NCI-H1048 (cell line): Measurements from ENCODE around the gene ICOSLG.
"Not testable (repeated sequence)": the region's sequence is repeated elsewhere in the genome, so short reads cannot be mapped to it uniquely, and the experiment has no call there.

Experiments
- DNase-seq: peaks from one replicate; lab custom pipeline; 2025; lab: John Stamatoyannopoulos, UW

ICOSLG gene

DNA sequence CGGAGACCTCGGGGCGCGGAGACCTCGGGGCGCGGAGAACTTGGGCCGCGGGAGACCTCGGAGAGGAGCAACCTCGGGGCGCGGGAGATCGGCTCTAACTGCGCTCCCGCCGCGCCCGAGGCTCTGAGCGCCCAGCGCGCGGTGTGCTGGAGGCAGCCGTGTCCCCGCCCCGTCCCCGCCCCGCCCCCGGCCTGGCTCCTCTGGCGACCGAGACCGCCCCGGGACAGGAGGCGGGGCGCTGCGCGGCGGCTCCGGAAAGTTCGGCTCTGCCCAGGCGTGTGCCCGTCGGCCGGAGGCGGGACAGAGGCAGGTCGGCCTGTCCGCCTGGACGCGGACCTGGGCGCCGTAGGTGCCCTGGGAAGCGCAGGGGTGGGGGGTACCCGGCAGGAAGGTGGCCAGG lies at the start of gene ICOSLG:
Gene ICOSLG (minus strand): TSS at position 102 of the 400 bp plus-strand sequence. CDS start 126 bp downstream, outside the sequence.
- DNase-seq, result not testable (repeated sequence)

DNA sequence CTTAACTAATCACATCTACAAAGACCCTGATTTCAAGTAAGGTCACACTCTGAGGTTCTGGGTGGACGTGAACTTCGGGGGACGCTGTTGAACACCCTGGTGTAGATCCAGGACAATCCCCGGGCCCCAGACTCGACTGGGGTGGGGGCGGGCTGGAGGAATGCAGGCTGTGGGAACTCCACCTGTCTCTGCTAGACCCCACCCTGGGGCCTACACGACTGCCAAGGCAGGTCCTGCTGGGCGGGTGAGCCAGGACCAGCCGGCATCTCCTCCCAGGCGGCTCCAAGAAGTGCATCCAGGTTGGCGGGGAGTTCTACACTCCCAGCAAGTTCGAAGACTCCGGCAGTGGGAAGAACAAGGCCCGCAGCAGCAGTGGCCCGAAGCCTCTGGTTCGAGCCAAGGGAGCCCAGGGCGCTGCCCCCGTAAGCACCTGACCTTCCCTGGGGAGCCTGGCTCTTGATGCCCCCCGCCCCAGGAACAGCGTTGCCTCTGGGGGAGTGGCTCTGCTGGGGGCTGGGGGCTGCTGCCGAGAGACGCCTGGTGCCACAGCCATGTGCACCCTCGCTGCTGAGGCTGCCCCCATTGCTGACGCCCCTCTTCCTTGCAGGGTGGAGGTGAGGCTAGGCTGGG lies 48.8 kb upstream of the ICOSLG start:
- DNase-seq, result no peak

DNA sequence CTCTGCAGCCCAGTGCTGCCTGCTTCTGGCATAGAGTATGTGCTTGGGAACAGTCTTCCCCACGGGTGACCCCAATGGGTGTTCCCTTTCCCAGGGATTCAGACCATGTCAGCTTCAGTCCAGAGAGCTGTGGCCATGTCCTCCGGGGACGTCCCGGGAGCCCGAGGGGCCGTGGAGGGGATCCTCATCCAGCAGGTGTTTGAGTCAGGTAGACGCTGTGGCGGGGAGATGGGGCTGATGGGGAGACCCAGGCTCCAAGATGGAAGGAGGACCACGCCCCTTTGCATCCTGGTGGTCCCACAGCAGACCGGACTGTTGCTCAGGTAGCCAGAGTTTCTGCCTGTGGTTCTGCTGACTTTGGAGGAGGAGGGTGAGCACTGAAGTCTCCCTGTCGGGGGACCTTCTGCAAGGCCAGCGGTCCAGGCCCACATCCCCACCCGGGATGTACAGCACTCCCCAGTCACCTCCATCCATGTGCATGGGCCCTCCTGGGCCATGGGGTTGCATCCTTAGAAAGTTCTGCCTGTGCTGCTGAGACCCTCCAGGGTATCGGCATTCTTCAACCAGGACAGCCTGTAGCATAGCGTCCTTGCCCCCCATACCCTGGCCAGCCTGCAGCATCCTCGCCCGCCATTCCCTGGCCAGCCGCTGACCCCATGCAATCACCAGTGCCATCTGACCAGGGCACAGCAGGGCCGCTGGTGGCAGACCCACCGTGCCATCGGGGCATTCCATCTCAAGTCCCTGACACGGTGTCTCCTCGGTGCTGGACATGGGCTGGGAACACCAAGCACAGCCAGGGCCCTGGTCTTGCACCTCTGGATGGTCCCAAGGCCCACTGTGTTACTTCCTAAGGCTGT lies 47.7 kb upstream of the ICOSLG start:
- DNase-seq, result no peak

- DNase-seq, result no peak
These were observed 46.2 kb upstream of the ICOSLG start for GRCh38 chr21:44286716-44287632.

DNA sequence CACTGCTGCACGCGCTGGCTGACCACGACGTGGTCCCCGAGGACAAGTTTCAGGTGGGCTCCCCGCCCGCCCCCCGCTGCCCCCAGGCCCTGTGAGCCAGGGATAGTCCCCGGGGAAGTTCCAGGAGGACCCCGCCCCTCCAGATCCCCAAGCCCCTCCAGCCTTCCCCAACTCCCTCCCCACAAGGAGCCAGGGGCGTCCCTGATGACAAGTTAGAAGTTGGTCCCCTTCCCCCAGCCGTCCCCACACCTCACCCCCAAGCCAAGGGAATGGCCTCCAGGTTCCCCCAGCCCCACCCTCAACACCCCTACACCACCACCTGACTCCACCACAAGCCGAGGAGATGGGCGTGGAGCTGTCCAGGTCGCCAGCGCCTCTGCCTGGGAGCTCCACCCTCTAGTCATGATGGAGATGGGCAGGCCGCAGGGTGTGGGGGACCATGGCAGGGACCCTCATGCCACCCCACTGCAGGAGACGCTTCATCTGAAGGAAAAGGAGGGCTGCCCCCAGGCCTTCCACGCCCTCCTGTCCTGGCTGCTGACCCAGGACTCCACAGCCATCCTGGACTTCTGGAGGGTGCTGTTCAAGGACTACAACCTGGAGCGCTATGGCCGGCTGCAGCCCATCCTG lies 45.5 kb upstream of the ICOSLG start:
- DNase-seq, result no peak

- no peak for DNase-seq
These were observed 44.6 kb upstream of the ICOSLG start, which contains the start of gene AIRE for GRCh38 chr21:44285138-44285992. TSS of gene AIRE (plus strand) at chr21:44285876. CDS start at chr21:44286007, 131 bp downstream.

GRCh38 chr21:44283948-44284347 lies 43.2 kb upstream of the ICOSLG start:
- no peak for DNase-seq

DNA sequence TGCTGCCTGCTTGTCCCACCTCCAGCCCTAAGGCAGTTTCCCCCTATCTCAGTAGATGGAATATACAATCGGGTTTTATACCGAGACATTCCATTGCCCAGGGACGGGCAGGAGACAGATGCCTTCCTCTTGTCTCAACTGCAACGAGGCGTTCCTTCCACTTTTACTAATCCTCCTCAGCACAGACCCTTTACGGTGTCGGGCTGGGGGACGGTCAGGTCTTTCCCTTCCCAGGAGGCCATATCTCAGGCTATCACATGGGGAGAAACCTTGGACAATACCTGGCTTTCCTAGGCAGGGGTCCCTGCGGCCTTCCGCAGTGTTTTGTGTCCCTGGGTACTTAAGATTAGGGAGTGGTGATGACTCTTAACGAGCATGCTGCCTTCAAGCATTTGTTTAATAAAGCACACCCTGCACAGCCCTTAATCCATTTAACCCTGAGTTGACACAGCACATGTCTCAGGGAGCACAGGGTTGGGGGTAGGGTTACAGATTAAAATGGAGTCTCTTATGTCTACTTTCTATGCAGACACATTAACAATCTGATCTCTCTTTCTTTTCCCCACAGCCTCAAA lies 42.6 kb upstream of the ICOSLG start:
- DNase-seq, result not testable (repeated sequence)

DNA sequence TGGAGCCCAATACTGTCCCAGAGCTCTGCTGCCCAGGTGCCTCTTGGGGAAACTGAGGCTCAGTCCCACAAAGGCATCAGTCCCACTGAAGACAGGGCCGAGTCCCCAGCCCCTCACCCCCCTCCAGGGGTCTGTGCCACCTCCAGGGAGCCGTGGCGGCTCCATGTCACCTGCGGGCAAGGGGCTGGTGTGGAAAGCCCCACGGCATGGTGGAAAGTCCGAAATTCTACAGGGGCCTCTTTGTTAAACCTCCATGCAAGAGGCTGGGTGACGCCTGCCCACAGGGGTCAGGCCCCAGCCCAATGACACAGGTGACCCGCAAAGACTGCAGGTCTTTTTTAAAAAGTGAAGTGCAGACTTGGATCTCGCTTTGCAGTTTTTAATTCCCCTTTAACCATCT lies 41.6 kb upstream of the ICOSLG start:
- no peak for DNase-seq

DNA sequence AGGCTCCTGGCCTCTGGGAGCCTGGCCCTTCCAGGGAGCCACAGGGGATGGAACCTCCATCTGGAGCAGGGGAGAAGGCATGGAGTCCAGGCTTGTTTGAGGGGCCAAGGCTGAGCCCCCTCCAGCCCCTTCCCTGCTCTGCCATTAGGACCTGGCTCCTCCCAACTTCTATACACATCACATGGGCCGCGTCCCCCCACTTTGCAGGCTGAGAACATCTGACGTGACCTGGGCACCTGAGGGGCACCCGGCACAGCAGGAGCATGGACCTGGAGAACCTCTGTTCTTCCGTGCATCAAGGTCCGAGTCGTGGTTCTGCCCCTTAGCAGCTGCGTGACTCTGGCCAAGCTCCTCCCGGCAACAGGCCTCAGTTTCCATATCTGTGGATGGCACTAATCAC lies 41.1 kb upstream of the ICOSLG start:
- DNase-seq, result no peak

- DNase-seq, result no peak
These were observed 38.9 kb upstream of the ICOSLG start for GRCh38 chr21:44279354-44280260.

DNA sequence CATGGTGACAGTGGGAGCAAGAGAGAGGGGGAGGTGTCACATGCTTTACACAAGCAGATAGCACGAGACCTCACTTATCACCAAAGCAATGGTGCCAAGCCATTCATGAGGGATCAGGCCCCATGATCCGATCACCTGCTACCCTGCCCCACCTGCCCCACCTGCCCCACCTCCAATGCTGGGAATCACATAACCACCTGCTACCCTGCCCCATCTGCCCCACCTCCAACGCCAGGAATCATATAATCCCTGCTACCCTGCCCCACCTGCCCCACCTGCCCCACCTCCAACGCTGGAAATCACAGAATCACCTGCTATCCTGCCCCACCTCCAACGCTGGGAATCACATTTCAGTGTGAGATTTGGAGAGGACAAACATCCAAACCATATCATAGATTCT lies 34.3 kb upstream of the ICOSLG start:
- DNase-seq, result no peak

GRCh38 chr21:44273046-44273445 lies 32.3 kb upstream of the ICOSLG start:
- no peak for DNase-seq

- DNase-seq, result no peak
These were observed 31.6 kb upstream of the ICOSLG start for GRCh38 chr21:44272284-44272858.

DNA sequence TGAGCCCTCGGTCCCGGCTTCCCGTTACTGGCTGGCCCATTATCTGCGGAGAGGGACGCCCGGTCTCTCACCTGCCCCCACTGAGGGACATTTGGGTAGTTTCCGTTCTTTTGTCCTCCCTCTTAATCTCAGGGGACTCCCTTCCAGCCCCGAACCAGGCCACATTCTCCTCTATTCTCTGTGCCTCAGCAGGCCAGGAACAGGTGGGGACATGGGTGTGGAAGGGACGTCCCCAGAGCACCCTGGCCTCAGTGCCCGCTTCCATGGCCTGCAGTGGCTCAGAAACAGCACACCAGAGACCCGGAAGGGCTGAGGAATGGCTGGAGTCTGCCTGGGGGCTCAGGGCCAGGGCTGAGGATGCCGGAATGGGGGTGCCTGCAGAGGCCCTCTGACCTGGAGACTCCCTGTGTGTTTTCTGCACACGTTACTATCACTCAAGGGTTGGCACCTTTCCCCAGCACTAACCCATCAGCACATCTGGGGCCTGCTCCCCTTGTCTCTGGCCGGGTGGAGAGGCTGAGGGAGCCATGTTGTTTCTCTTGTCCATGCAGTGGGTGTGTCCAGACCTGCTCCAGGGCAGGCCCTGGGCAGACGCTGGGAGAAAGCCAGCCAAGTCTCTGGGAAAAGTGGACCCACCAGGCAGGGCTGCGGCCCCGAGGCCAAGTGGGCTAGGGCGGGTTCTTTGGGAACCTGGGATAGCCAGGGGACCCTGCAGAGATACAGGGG lies 31.0 kb upstream of the ICOSLG start:
- DNase-seq, result no peak

DNA sequence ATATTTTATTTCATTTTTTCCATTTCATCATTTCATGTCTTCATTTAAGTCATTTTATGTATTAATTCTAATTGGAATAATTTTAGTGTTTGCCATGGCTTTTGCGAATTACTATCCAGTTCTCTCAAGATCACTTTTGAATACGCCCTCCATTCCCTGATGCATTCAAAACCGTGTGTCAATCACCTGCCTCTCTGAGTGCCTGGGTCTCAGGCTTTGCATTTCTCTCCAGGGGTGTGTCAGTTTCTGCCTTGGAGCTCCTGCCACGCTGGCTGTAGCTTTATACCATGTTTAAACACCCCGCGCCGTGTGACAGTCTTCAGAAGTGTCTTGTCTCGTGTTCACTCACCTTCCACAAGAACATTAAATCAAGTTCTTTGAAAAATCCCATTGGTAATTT lies 28.3 kb upstream of the ICOSLG start:
- no peak for DNase-seq

GRCh38 chr21:44267655-44268142 lies 27.0 kb upstream of the ICOSLG start:
- no peak for DNase-seq

DNA sequence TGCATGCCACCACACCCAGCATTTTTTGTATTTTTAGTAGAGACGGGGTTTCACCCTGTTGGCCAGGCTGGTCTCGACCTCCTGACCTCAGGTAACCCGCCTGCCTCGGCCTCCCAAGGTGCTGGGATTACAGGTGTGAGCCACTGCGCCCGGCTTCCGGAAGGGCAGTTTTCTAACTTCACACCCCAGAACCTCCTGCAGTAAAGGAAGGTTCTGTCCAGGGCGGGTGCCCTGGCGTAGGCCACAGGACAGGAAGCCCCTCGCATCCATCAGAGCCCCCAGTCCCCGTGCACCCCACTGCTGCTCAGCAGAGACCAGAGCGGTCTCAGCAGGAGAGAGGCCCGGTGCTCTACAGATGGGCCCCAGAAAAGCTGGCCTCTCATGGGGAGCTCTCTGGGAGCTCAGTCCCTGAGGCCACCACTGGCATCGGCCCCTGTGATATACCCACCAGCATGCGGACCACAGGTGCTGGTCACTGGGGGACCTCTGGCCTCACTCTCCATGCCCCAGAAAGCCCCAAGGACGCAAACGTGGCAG lies 25.1 kb upstream of the ICOSLG start:
- DNase-seq, result no peak
